HepG2 (cell line): ENCODE measurements around the gene ALG10B. TPM values are rescaled to one million over a fixed set of nuclear protein-coding genes. Genes with fewer than 3 reads are reported as not detected.
A peak's percentile ranks its signal among the peaks of the same experiment; 100 is the strongest.

ENCODE experiments used
- CEBPZ ChIP-seq: IDR thresholded peaks from 2 replicates; pipeline ENCODE4 v1.6.1; 2012; ENCODE audit warnings: low read length, improper control_type of control experiment
- CENPT ChIP-seq: sonication (generic); formaldehyde crosslinking; IDR thresholded peaks from 2 replicates; pipeline ENCODE4 v1.8.0; 2022; ENCODE audit warnings: low read depth, mild to moderate bottlenecking, moderate library complexity, missing genetic modification reagents
- CERS6 ChIP-seq: sonication (generic); formaldehyde crosslinking; IDR thresholded peaks from 2 replicates; pipeline ENCODE4 v1.5.0; 2020; ENCODE audit warnings: missing genetic modification reagents
- ELF1 ChIP-seq: sonication (generic); formaldehyde crosslinking; IDR thresholded peaks from 2 replicates; pipeline ENCODE4 v1.4.0; 2020; ENCODE audit warnings: missing genetic modification reagents
- FOXA1 ChIP-seq, 2 experiments: fragments of 450-650 bp in 1 of 2; sonication (generic) in 1 of 2; formaldehyde crosslinking in 1 of 2; IDR thresholded peaks; 2 replicates each; pipeline versions ENCODE4 v1.4.0 to v1.6.1; 2016 to 2020; ENCODE audit warnings: missing genetic modification reagents in 1 of 2
- FOXK1 ChIP-seq: sonication (generic); formaldehyde crosslinking; IDR thresholded peaks from 2 replicates; pipeline ENCODE4 v1.4.0; 2020; ENCODE audit warnings: low read depth, missing genetic modification reagents, borderline replicate concordance
- GMEB1 ChIP-seq: sonication (generic); formaldehyde crosslinking; IDR thresholded peaks from 2 replicates; pipeline ENCODE4 v1.5.1; 2020; ENCODE audit warnings: missing genetic modification reagents, mild to moderate bottlenecking, borderline replicate concordance
- IKZF5 ChIP-seq: IDR thresholded peaks from 2 replicates; pipeline ENCODE4 v1.6.1; 2018; ENCODE audit warnings: missing genetic modification reagents, mild to moderate bottlenecking, missing compliant biosample characterization
- IRX3 ChIP-seq: sonication (generic); formaldehyde crosslinking; IDR thresholded peaks from 2 replicates; pipeline ENCODE4 v1.8.1; 2023; ENCODE audit warnings: mild to moderate bottlenecking, low read depth, missing genetic modification reagents, borderline replicate concordance
- KDM2A ChIP-seq: sonication (generic); formaldehyde crosslinking; IDR thresholded peaks from 2 replicates; pipeline ENCODE4 v1.4.0; 2020; ENCODE audit warnings: low read depth, missing genetic modification reagents, borderline replicate concordance
- KLF9 ChIP-seq: IDR thresholded peaks from 2 replicates; pipeline ENCODE4 v1.6.1; 2016; ENCODE audit warnings: low read depth
- RAD21 ChIP-seq: fragments of 450-650 bp; formaldehyde crosslinking; IDR thresholded peaks from 2 replicates; pipeline ENCODE4 v1.5.0; 2020; ENCODE audit warnings: mild to moderate bottlenecking
- SIX1 ChIP-seq: sonication (generic); formaldehyde crosslinking; IDR thresholded peaks from 2 replicates; pipeline ENCODE4 v1.4.0; 2020; ENCODE audit warnings: missing genetic modification reagents, borderline replicate concordance
- SKI ChIP-seq: fragments of 450-650 bp; IDR thresholded peaks from one replicate; pipeline ENCODE4 v1.6.1; 2018; ENCODE audit warnings: mild to moderate bottlenecking; ENCODE audit not compliant: partially characterized antibody
- ZBTB3 ChIP-seq: sonication (generic); formaldehyde crosslinking; IDR thresholded peaks from 2 replicates; pipeline ENCODE4 v1.4.0; 2020; ENCODE audit warnings: low read depth, mild to moderate bottlenecking, moderate library complexity, missing genetic modification reagents, borderline replicate concordance
- ZBTB7A ChIP-seq: sonication (generic); formaldehyde crosslinking; IDR thresholded peaks from 2 replicates; pipeline ENCODE4 v1.8.0; 2022; ENCODE audit warnings: mild to moderate bottlenecking, missing genetic modification reagents
- ZGPAT ChIP-seq: IDR thresholded peaks from 2 replicates; pipeline ENCODE4 v1.6.1; 2016; ENCODE audit warnings: mild to moderate bottlenecking
- ZNF230 ChIP-seq: sonication (generic); formaldehyde crosslinking; IDR thresholded peaks from 2 replicates; pipeline ENCODE4 v1.4.0; 2020; ENCODE audit warnings: mild to moderate bottlenecking, missing genetic modification reagents
- ZNF337 ChIP-seq: sonication (generic); formaldehyde crosslinking; IDR thresholded peaks from 2 replicates; pipeline ENCODE4 v1.5.1; 2020; ENCODE audit warnings: missing genetic modification reagents, low read depth, mild to moderate bottlenecking, borderline replicate concordance
- ZNF788 ChIP-seq: sonication (generic); formaldehyde crosslinking; IDR thresholded peaks from 2 replicates; pipeline ENCODE4 v1.5.0; 2020; ENCODE audit warnings: mild to moderate bottlenecking, missing genetic modification reagents, borderline replicate concordance
- polyA plus RNA-seq, 8 experiments: library from polyadenylated mRNA; depleted of rRNA in 3 of 8; stranded (reverse) in 7 of 8; unstranded in 1 of 8; fragments of >200 nt; fragmentation: Illumina TruSeq in 4 of 8; extraction: Trizol in 4 of 8; gene quantifications; 2 replicates each; pipeline versions ENCODE4 v1.2.1 to v1.2.3, GENCODE V29; 2011 to 2016; ENCODE audit warnings: low read depth in 4 of 8, missing spikeins in 1 of 8, mixed read lengths in 1 of 8; ENCODE audit not compliant: insufficient read depth in 1 of 8
- total RNA-seq, 5 experiments: library from RNA; depleted of rRNA; stranded (reverse); fragments of >200 nt; fragmentation: Illumina TruSeq; extraction: Trizol; gene quantifications; 2 replicates each; pipeline ENCODE4 v1.2.3, GENCODE V29; 2016; ENCODE audit warnings: low read depth in 1 of 5

The ALG10B gene
- total and polyA plus RNA-seq, 2 of the 13 experiments (the other 11 are each of a cell fraction or from before 2014, with no cell fraction given): 3.3 to 9.3 TPM

GRCh38 chr12:38316391-38317129, at the start of gene ALG10B (continued):
- TF ChIP-seq CEBPZ: no peak
- no peak for TF ChIP-seq SIX1 (CRISPR knock-in tag)
- no peak for TF ChIP-seq FOXA1 (IDR thresholded peaks at IDR 0.05)
- no peak for TF ChIP-seq FOXA1 (CRISPR knock-in tag; IDR thresholded peaks at IDR 0.05)
- TF ChIP-seq RAD21: no peak
- no peak; the same call in 1 of the 2 replicates for TF ChIP-seq GMEB1 (CRISPR knock-in tag)
- peak; percentile 79; the same call in 1 of the 2 replicates for TF ChIP-seq FOXK1 (CRISPR knock-in tag)
- TF ChIP-seq ELF1: peak; percentile 77
- peak; percentile 62; the same call in 1 of the 2 replicates for TF ChIP-seq ZNF788 (CRISPR knock-in tag)
- TF ChIP-seq KLF9 (CRISPR knock-in tag): no peak
- TF ChIP-seq ZBTB7A: no peak
- peak; percentile 80 for TF ChIP-seq ZGPAT
- TF ChIP-seq SKI: no peak
- no peak for TF ChIP-seq ZBTB3
- TF ChIP-seq CERS6 (CRISPR knock-in tag): no peak
- TF ChIP-seq ZNF230: 0 out of 2 replicates have a peak, but pooled peaks have one; percentile 26
- TF ChIP-seq ZNF337: no peak
- 0 out of 2 replicates have a peak, but pooled peaks have one; percentile 25 for TF ChIP-seq KDM2A (CRISPR knock-in tag)
- no peak for TF ChIP-seq IRX3 (CRISPR knock-in tag)
- TF ChIP-seq IKZF5 (CRISPR knock-in tag): peak; percentile 47; the same call in 1 of the 2 replicates
- no peak for TF ChIP-seq CENPT
